Esophagus muscularis mucosa (tissue), 3 donors: ENCODE results near the gene RILPL1.

Experiments
- CTCF ChIP-seq, 3 experiments: fragments of 200-600 bp in 2 of 3; fragments of 450-650 bp in 1 of 3; sonication (generic) in 2 of 3; IDR thresholded peaks; one replicate each; pipeline ENCODE4 v1.5.1; 2017 to 2019; ENCODE audit warnings: antibody characterized with exemption in 3 of 3, mild to moderate bottlenecking in 2 of 3, moderate library complexity in 1 of 3
- POLR2A ChIP-seq: fragments of 450-650 bp; IDR thresholded peaks from one replicate; pipeline ENCODE4 v1.6.1; 2017; ENCODE audit warnings: antibody characterized with exemption, moderate library complexity, mild to moderate bottlenecking, low read depth

- TF ChIP-seq CTCF (IDR thresholded peaks at IDR 0.05) (no peak), POLR2A (no peak)
These were observed 6.9 kb downstream of the RILPL1 start for GRCh38 chr12:123526542-123527080.
